Calu3 (cell line): ENCODE measurements around the gene ACTR2. TPM values are rescaled to one million over a fixed set of nuclear protein-coding genes. Genes with fewer than 3 reads are reported as not detected.

Experiments
- BruUV-seq: library from RNA; stranded (reverse); fragments of 400-500 nt; replicated peaks from 2 replicates; lab custom pipeline; 2021; lab: Mats Ljungman, UMichigan
- CTCF ChIA-PET: fragments of 300-600 bp; sonication (Branson Sonifier 250); formaldehyde crosslinking; loops from one replicate; lab custom pipeline; 2022; ENCODE audit warnings: antibody characterized with exemption; lab: Charles Lee
- DNase-seq: peaks from one replicate; pipeline ENCODE4 v3.0.0; 2022
- H3K27ac Mint-ChIP-seq: one replicate; pipeline ENCODE4 v1.8.0; 2022; ENCODE audit warnings: mixed read lengths; ENCODE audit not compliant: unreplicated experiment
- H3K27me3 Mint-ChIP-seq: one replicate; pipeline ENCODE4 v1.8.0; 2022; ENCODE audit warnings: mixed read lengths; ENCODE audit not compliant: unreplicated experiment
- H3K36me3 Mint-ChIP-seq: one replicate; pipeline ENCODE4 v1.8.0; 2022; ENCODE audit warnings: mild to moderate bottlenecking, moderate library complexity, mixed read lengths; ENCODE audit not compliant: insufficient read depth, unreplicated experiment
- H3K4me1 Mint-ChIP-seq: one replicate; pipeline ENCODE4 v1.8.0; 2022; ENCODE audit warnings: mild to moderate bottlenecking, low read depth, mixed read lengths; ENCODE audit not compliant: unreplicated experiment
- H3K4me3 Mint-ChIP-seq: one replicate; pipeline ENCODE4 v1.8.0; 2022; ENCODE audit warnings: mild to moderate bottlenecking, low read depth, moderate library complexity, mixed read lengths; ENCODE audit not compliant: unreplicated experiment
- H3K9me3 Mint-ChIP-seq: one replicate; pipeline ENCODE4 v1.8.0; 2022; ENCODE audit warnings: low read depth, mixed read lengths; ENCODE audit not compliant: unreplicated experiment
- intact Hi-C: fragments of 100-400 bp; cut with micrococcal nuclease; formaldehyde crosslinking; loops from one replicate; pipeline ENCODE4 v1.10.0; 2022; ENCODE audit not compliant: unreplicated experiment
- total RNA-seq: library from RNA; stranded (reverse); gene quantifications from 2 replicates; pipeline ENCODE4 v1.2.3, GENCODE V29; 2022
- TF ChIP-seq, protein P1 (sequence below): fragments of 200-600 bp; IDR thresholded peaks from one replicate; pipeline ENCODE4 v1.8.0; 2022; ENCODE audit warnings: antibody characterized with exemption; ENCODE audit not compliant: unreplicated experiment

Gene ACTR2
- total RNA-seq, 1 experiment from 2014 or later: 240 TPM

- TF ChIP-seq, protein P1, sequence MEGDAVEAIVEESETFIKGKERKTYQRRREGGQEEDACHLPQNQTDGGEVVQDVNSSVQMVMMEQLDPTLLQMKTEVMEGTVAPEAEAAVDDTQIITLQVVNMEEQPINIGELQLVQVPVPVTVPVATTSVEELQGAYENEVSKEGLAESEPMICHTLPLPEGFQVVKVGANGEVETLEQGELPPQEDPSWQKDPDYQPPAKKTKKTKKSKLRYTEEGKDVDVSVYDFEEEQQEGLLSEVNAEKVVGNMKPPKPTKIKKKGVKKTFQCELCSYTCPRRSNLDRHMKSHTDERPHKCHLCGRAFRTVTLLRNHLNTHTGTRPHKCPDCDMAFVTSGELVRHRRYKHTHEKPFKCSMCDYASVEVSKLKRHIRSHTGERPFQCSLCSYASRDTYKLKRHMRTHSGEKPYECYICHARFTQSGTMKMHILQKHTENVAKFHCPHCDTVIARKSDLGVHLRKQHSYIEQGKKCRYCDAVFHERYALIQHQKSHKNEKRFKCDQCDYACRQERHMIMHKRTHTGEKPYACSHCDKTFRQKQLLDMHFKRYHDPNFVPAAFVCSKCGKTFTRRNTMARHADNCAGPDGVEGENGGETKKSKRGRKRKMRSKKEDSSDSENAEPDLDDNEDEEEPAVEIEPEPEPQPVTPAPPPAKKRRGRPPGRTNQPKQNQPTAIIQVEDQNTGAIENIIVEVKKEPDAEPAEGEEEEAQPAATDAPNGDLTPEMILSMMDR: no peak
- intact Hi-C loops: loop anchor here (10.0 kb wide), 1 partner anchor 704 kb away; the partner anchor contains the start of gene AFTPH
- H3K27me3 Mint-ChIP-seq: no peaks in the 10 kb centered on the region
- CTCF ChIA-PET: interaction anchor here (1.2 kb wide), 1 partner anchor 10 kb away, joined by 9 read pairs; no protein-coding TSS in a partner anchor
- peak overlapping the region; percentile 97 for H3K27ac Mint-ChIP-seq
- DNase-seq: peak; percentile 5
- H3K9me3 Mint-ChIP-seq: no peaks in the 10 kb centered on the region
- peak overlapping the region; percentile 93 for H3K4me3 Mint-ChIP-seq
- no peaks in the 10 kb centered on the region for H3K4me1 Mint-ChIP-seq
- H3K36me3 Mint-ChIP-seq: peaks cover 47% of the 10 kb centered on the region
- BruUV-seq: TSS peak; percentile 50
Observed at GRCh38 chr2:65228263-65228750, 676 bp downstream of the ACTR2 start.

DNA sequence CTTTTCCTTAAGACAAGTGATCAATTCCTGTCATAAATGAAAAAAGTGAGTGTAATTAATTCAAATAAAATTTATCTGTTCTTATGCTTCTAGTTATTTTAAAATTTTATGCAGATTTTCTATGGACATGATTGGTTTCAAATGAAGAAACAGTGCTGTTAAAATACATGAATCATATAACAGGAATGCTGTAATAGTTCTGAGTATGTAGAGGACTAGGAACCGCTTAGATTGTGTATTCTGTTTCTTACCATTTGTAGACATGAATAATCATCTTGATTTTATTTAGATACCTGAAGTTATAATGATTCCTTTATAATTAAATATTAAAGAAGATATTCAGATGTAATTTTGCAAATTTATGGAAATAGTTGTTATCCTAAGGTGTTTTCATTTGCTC is 3.5 kb downstream of the ACTR2 start:
- Mint-ChIP-seq H3K4me1 (no peaks in the 10 kb centered on the region), H3K27ac (peak overlapping the region; percentile 23), H3K9me3 (no peaks in the 10 kb centered on the region), H3K27me3 (no peaks in the 10 kb centered on the region), H3K4me3 (peak overlapping the region; percentile 14), H3K36me3 (peaks cover 48% of the 10 kb centered on the region)
- CTCF ChIA-PET: no interaction called here
- TF ChIP-seq, protein P1: no peak
- BruUV-seq: no TSS peak
- DNase-seq: no peak
- intact Hi-C loops: no loop called here

DNA sequence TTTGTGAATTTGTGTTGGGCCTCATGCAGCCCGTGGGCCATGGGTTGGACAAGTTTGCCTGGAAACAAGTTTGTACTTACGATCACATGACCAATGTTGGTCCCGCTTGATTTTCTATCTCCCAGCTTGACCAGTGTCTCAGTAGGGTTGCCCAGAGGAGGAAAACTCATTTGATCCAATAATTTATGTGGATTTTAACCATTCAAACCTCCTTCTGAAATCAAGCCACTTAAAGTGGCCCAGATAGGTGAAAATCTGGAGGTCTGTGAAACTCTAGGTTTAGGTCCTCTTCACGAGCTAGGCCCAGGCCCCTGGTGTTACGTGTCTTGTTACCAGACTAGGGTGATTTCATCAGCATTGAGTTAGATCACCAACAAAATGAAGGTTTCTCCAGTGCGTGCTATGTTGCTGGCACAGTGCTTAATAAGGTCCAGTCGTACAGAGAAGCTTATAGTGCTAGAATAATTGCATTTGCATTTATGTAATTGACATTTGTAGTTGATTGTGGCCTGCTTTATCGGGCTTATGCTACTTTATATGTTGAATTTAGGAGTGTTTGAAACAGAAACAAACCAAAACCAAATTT is 4.4 kb downstream of the ACTR2 start:
- no TSS peak for BruUV-seq
- peak overlapping the region; percentile 19 for H3K4me3 Mint-ChIP-seq
- H3K9me3 Mint-ChIP-seq: no peaks in the 10 kb centered on the region
- DNase-seq: no peak
- H3K27me3 Mint-ChIP-seq: no peaks in the 10 kb centered on the region
- TF ChIP-seq, protein P1: no peak
- intact Hi-C loops: no loop called here
- no peak overlapping the region for H3K27ac Mint-ChIP-seq
- no peaks in the 10 kb centered on the region for H3K4me1 Mint-ChIP-seq
- peaks cover 41% of the 10 kb centered on the region for H3K36me3 Mint-ChIP-seq
- CTCF ChIA-PET: interaction anchor here (0.6 kb wide), 1 partner anchor 41 kb away, joined by 7 read pairs; no protein-coding TSS in a partner anchor

DNA sequence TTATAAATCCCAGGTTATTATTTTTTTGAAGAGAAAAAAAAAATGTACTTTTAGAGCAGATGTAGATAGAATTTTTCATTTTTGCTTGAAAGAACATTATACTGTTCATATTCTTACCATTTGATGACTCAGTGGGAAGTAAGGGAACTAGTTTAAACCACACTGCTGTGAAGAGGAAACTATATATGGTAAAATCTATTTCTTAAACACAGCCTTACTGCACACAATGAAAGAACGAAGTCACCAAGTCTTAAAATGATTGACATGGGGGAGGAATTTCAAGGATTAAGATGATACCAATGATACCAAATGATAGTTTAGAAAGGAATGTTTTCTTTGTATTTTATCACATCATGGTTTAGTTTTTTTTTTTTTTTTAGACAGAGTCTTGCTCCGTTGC is 5.0 kb downstream of the ACTR2 start:
- no peaks in the 10 kb centered on the region for H3K27me3 Mint-ChIP-seq
- H3K9me3 Mint-ChIP-seq: no peaks in the 10 kb centered on the region
- TF ChIP-seq, protein P1: no peak
- intact Hi-C loops: no loop called here
- peaks cover 34% of the 10 kb centered on the region for H3K36me3 Mint-ChIP-seq
- no peak overlapping the region for H3K27ac Mint-ChIP-seq
- CTCF ChIA-PET: no interaction called here
- BruUV-seq: no TSS peak
- H3K4me1 Mint-ChIP-seq: no peaks in the 10 kb centered on the region
- no peak for DNase-seq
- H3K4me3 Mint-ChIP-seq: no peak overlapping the region
